Erythroblast (primary cell): ENCODE measurements around the gene ADCY5.

ENCODE experiments used
- GATA1 ChIP-seq: IDR thresholded peaks from 2 replicates; pipeline ENCODE4 v1.6.1; 2011; ENCODE audit warnings: low read depth, mild to moderate bottlenecking, control low read depth, low read length, moderate library complexity
- POLR2A ChIP-seq: IDR thresholded peaks from 2 replicates; pipeline ENCODE4 v1.6.1; 2011; ENCODE audit warnings: mild to moderate bottlenecking, low read length

- TF ChIP-seq POLR2A, result no peak
- TF ChIP-seq GATA1, result no peak
Observed at GRCh38 chr3:123290107-123290930, 158.6 kb downstream of the ADCY5 start.
